ENCODE results near the gene PLXNA1.
A peak's percentile ranks its signal among the peaks of the same experiment; 100 is the strongest.

Gene PLXNA1

GRCh38 chr3:126982471-126983175 is at the start of gene PLXNA1:
Gene PLXNA1 (plus strand): TSS chr3:126983115. CDS start chr3:126988594, 5,479 bp downstream.
- peak; percentile 82 for DNase-seq

DNA sequence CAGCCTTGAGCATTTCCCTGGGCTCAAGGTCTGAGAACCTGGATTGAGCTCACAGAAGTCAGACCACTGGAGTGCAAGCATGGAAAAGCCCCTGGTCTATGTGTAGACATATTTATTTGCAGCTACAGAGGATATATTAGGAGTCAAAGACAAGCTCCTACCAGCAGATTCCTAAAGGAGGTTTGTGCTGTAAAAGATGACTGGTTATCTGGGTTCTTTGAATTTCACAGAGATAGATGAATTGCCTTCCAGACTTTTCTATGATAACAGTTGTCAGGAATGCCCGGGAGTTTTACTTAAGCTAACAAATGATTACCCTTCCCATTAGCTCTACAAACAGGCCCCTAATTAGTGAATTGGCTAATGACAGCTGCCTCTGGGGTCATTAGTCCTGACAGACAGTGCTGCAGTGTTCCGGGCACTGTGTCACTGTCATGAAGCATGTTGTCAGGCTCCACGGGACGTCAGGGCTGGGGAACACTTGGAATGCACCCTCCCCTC is 48.8 kb upstream of the PLXNA1 start:
- no peak for DNase-seq

DNA sequence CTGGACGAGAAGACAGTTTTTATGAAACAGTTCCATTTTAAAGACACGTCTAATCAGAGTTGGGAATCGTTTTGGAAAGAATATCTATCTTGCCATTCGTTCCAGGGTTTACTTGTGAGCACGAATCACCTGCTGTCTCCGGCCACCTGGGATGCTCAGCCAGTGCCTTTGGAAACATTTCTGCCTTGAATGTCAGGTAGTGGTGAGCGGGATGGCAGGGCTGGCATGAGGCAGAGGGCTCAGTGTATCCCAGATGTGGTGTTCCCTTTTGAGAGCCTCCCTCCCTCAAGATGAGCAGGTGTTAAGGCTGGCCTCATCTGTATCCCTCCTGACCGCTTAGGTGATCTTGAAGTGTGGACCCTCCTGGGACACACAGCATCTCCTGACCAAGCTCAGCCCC is 47.9 kb upstream of the PLXNA1 start:
- no peak for DNase-seq

DNA sequence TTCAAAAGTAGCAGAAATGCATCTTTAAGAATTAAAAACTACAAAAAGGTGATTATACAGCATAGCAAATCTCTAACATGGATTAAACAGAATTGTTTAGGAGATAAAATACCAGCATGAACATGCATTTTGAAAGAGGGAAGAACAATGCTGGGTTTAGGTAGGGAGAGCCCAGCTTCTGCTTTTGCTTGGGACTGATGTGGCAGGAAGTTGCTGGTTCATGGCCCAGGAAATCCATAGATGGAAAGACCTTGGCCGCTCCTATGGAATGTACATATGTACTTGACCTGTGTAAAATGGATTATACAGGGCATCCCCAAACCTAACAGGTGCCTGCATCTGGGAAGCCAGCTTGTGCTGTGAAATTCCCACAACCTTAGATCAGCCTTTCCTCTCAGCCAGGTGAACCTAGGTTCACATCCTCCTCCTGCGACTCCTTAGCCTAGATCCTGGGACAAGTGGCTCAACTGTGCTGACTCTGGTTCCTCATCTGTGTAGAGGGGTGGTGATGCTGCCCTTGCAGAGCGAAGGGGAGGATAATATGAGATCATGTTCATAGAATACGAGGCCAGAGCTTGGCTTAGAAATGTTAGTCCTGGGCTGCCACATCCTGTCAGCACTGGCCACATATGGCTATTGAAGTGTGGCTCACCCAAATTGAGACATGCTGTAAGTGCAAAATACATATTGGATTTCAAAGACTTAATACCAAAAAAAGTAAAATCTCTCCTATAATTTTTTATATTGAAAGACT is 47.0 kb upstream of the PLXNA1 start:
- no peak for DNase-seq

GRCh38 chr3:126936853-126937425 is 46.0 kb upstream of the PLXNA1 start:
- DNase-seq, result no peak

DNA sequence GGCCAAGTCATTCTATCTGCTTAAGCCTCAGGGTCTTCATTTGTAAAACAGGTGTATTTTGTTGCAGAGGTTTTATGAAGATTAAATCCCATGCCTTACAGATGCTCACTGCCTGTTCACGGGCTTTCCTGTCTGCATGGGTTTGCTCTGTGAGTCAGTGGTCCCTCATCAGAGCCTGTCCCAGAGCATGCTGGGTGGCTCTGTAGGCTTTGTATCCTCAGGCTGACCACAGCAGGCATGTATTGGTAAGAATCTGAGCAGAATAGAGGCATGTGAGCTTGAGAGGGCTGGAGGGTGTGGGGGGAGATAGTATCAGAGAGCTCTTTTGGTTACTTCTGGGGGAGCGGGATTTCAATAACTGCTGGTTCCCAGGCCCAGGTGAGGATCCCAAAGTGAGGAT is 45.4 kb upstream of the PLXNA1 start:
- no peak for DNase-seq

DNA sequence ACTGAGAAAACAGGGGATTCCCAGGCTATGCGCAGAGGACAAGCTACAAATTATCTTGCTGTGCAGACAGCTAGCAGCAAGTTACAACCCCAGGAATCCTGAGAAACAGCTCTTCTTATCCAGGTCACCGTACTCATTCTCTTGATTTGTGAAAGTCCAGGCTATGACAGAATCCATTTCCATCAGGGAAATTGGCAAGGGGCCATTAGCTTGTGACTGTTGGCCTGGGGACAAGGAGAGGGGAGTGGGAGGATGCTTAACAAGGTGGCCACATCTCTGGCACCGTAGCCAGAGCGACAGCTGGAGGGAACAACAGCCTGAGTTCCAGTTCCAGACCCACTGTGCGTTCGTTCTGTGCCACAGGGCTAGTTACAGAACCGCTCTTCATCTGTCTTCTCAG is 44.9 kb upstream of the PLXNA1 start:
- DNase-seq, result no peak

DNA sequence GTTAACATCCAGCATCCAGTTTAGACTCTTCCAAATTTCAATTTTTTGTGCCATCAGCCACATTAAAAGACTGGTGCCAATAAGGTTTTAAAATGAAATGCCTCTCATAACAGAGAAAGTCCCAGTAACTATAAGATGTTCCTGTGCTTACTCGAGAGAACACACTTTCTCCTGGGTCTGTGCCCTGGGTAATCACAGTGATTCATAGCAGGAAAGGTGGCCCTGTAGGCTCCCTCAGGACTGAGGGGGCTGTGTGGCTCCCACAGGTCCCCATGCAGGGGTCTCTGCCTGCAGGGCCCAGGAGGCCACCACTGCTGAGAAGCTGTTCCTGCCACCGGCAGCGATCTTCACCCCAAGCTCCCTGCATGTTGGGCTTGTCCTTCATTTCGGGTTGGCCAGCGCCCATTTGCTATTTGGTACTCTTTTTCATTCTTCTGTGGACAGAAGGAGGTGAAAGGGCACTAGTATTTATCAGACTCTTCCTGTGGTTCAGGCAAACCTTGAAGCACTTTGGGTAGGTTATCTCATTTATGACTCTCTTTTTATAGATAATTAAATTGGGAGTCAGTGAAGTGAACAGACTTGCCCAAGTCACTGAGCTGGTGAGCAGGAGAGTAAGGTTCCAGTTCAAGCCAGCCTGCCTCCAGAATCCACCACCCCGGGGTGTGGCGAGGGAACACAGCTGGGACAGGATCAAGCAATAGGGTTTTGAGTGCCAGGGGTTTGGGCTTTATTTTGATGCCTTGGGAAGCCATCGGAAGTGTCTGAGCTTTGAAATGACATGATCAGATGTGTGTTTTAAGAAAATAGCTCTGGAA is 44.2 kb upstream of the PLXNA1 start:
- no peak for DNase-seq

DNA sequence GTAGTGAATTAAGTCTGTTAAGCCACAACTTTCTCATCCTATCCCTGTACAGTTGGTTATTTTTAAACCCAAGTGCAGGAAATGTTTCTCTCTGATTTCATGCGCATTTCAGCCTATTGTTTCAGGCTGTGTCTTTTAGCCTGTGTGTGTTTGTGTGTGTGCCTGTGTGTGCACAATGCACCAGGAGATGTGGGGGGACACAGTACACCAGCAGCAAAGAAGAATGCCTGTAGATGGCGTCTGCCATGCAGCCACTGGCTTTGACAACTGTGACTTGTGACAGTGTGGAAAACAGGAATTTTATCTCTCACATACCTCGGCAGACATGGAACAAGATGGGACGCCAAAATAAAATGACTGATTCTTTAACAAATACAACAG is 43.6 kb upstream of the PLXNA1 start:
- DNase-seq, result no peak

GRCh38 chr3:126939733-126940132 is 43.2 kb upstream of the PLXNA1 start:
- no peak for DNase-seq

- no peak for DNase-seq
Observed at GRCh38 chr3:126941721-126942270, 41.1 kb upstream of the PLXNA1 start.

GRCh38 chr3:126944089-126944965 is 38.6 kb upstream of the PLXNA1 start:
- DNase-seq, result no peak

DNA sequence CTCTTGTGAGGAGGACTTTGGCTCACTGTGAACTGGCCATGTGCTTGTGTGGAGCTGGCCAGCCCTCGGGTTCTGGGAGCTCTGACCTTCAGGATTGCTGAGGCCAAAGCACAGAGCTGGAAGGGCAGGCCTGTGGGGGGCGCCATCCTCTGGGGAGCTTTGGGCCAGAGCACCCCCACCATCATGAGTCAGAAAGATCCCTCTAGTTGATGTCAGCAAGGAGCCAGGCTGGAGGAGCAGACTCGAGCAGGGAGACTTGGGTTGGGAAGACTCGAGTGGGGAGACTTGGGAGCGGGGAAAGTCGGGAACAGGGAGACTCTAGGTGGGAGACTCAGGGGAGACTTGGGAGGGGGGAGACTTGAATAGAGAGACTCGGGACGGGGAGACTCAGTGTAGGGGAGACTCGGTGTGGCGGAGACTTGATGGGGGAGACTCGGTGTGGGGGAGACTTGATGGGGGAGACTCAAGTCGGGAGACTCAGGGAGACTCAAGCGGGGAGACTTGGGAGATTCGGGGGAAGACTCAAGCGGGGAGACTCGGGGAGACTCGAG is 37.7 kb upstream of the PLXNA1 start:
- no peak for DNase-seq

GRCh38 chr3:126945891-126946290 is 37.0 kb upstream of the PLXNA1 start:
- no peak for DNase-seq

GRCh38 chr3:126946405-126946804 is 36.5 kb upstream of the PLXNA1 start:
- no peak for DNase-seq

DNA sequence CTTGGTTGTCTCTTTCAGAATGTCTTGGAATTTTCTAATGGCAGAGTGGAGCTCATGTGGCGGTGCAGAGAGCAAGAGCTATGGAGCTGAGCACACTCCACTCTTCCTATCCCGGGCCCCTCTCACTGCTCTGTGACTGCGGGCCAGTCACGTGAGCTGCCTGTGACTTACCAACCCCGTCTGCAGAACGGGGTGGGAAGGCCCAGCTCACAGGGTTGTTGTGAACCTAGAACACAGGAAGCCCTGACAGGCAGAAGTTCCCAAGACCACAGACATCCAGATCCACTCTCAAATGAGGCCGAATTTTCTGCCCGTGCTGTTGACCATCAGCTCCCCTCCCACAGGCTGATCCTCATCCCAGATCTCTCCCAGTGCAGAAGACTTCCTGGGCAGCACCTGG is 35.5 kb upstream of the PLXNA1 start:
- DNase-seq, result peak; percentile 17

DNA sequence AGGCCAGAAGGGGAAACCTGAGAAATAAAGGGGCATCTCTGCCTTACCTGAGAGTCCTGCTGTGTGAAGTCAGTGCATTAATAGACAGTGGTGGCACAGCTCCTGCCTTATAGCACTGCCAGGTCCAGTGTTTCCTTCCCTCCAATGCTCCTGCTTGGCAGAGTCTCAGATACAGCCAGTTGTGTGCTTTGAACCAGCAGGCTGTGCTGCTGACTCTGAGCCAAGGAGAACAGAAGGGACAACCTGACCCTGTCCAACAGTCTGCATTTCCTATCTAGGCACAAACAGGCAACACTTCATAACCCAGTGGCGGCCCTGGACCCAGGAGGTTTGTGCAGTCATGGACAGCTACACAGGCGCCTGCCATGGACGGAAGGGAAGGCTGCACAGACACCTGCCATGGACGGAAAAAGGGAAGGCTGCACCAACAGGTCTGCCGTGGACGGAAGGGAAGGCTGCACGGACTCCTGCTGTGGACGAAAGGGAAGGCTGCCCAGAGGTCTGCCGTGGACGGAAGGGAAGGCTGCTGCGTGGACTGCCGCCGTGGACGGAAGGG is 33.9 kb upstream of the PLXNA1 start:
- DNase-seq, result no peak

- DNase-seq, result no peak
Observed at GRCh38 chr3:126951561-126951960, 31.4 kb upstream of the PLXNA1 start.

- DNase-seq, result no peak
Observed at GRCh38 chr3:126952261-126952982, 30.5 kb upstream of the PLXNA1 start.

DNA sequence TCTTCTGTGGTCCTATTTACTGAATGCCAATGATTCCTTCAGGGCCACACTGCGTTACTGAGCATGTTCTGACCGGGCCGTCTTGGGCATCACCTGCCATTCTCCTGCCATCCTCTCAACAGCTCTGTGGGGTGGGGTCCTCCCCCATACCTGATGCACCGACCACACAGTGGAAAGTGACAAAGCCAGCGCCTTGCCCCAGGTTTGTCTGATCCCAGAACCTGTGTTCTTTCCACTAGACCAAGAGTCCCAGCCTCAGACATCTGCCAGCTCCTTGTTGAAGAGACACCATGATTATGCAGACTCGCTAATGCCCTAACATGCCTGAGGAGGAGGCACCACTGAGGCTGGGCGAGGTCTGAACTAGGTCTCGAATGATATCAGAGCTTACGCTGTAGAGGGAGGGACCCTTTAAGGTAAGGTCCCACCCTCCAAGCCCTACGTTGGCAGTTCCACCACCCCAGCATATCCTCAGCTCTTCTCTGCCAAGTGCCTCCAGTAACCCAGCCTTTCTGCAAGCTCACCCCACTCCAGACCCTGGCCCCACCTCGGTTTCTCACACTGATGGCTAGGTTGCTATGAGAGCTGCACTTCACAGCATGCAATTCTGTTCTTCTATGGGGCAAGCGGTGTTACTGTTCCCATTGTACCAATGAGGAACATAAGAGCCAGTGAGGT is 29.8 kb upstream of the PLXNA1 start:
- no peak for DNase-seq

All from hematopoietic multipotent progenitor cell treated with erythropoietin and hydrocortisone succinate and interleukin-3 and kit ligand, for 4 days (in vitro differentiated cells).